Naive thymus-derived CD4-positive, alpha-beta T cell (primary cell): ENCODE data around the gene MEOX2. TPM values are rescaled to one million over a fixed set of nuclear protein-coding genes. Genes with fewer than 3 reads are reported as not detected.

Experiments
- ATAC-seq: fragments of 150-1000 bp; cut with Tn5 transposase; 2 replicates; pipeline ENCODE4 v1.10.0; 2021; ENCODE audit warnings: mild to moderate bottlenecking, moderate library complexity
- CTCF ChIA-PET: fragments of 350-600 bp; sonication (Branson Sonifier 250); formaldehyde crosslinking; loops from one replicate; lab custom pipeline; 2021; ENCODE audit warnings: antibody characterized with exemption; lab: Charles Lee
- POLR2A ChIA-PET: fragments of 350-600 bp; sonication (Branson Sonifier 250); formaldehyde crosslinking; loops from one replicate; lab custom pipeline; 2021; ENCODE audit warnings: antibody characterized with exemption, inconsistent platforms; lab: Charles Lee
- DNase-seq, 9 donors: peaks; one replicate each; pipeline versions ENCODE4 v3.0.0 to v3.0.0-alpha.2; 2020 to 2022; ENCODE audit warnings: mixed read lengths in 1 of 9
- H3K27ac ChIP-seq: one replicate; pipeline ENCODE4 v1.7.0; 2013; ENCODE audit warnings: mild to moderate bottlenecking, low read depth, low read length, moderate library complexity
- H3K27me3 ChIP-seq, 2 donors: one replicate each; pipeline ENCODE4 v1.7.0; 2013; ENCODE audit warnings: low read length in 2 of 2, mild to moderate bottlenecking in 2 of 2, moderate library complexity in 2 of 2; ENCODE audit not compliant: control insufficient read depth in 2 of 2, insufficient read depth in 2 of 2
- H3K36me3 ChIP-seq, 3 experiments: 1 replicate in 2 of 3; 2 replicates in 1 of 3; pipeline ENCODE4 v1.7.0; 2013; ENCODE audit warnings: low read length in 3 of 3, mild to moderate bottlenecking in 3 of 3, moderate library complexity in 1 of 3; ENCODE audit not compliant: insufficient read depth in 3 of 3, control insufficient read depth in 2 of 3
- H3K4me1 ChIP-seq, 2 donors: one replicate each; pipeline ENCODE4 v1.7.0; 2013; ENCODE audit warnings: low read length in 2 of 2, mild to moderate bottlenecking in 2 of 2, moderate library complexity in 1 of 2; ENCODE audit not compliant: control insufficient read depth in 2 of 2, insufficient read depth in 2 of 2
- H3K4me3 ChIP-seq: 2 replicates; pipeline ENCODE4 v1.7.0; 2013; ENCODE audit warnings: mild to moderate bottlenecking, low read length
- H3K9me3 ChIP-seq, 3 experiments: 1 replicate in 2 of 3; 2 replicates in 1 of 3; pipeline ENCODE4 v1.7.0; 2013; ENCODE audit warnings: low read length in 3 of 3; ENCODE audit not compliant: control insufficient read depth in 2 of 3
- H3K27ac Mint-ChIP-seq, 9 donors: one replicate each; pipeline ENCODE4 v1.8.0; 2020 to 2022; ENCODE audit warnings: mixed read lengths in 9 of 9, mild to moderate bottlenecking in 8 of 9, moderate library complexity in 5 of 9, inconsistent platforms in 2 of 9
- H3K27me3 Mint-ChIP-seq, 5 donors: one replicate each; pipeline ENCODE4 v1.8.0; 2021 to 2022; ENCODE audit warnings: mixed read lengths in 5 of 5, mild to moderate bottlenecking in 1 of 5
- H3K36me3 Mint-ChIP-seq, 5 donors: one replicate each; pipeline ENCODE4 v1.8.0; 2020 to 2022; ENCODE audit warnings: mixed read lengths in 5 of 5, mild to moderate bottlenecking in 3 of 5, inconsistent platforms in 1 of 5
- H3K4me1 Mint-ChIP-seq, 7 donors: one replicate each; pipeline ENCODE4 v1.8.0; 2020 to 2022; ENCODE audit warnings: mixed read lengths in 7 of 7, mild to moderate bottlenecking in 3 of 7, inconsistent platforms in 1 of 7
- H3K4me3 Mint-ChIP-seq, 10 donors: one replicate each; pipeline ENCODE4 v1.8.0; 2020 to 2022; ENCODE audit warnings: mild to moderate bottlenecking in 10 of 10, mixed read lengths in 10 of 10, moderate library complexity in 6 of 10, inconsistent platforms in 2 of 10
- H3K9me3 Mint-ChIP-seq, 11 donors: one replicate each; pipeline ENCODE4 v1.8.0; 2020 to 2022; ENCODE audit warnings: mixed read lengths in 11 of 11, mild to moderate bottlenecking in 4 of 11, inconsistent platforms in 1 of 11, moderate library complexity in 1 of 11
- intact Hi-C, 2 donors: fragments of 100-400 bp; cut with micrococcal nuclease; formaldehyde crosslinking; loops; one replicate each; pipeline ENCODE4 v1.15.1; 2023
- polyA plus RNA-seq, 2 donors: library from polyadenylated mRNA; unstranded; fragments of 300-500 nt; fragmentation: Illumina TruSeq; gene quantifications; one replicate each; pipeline ENCODE4 v1.2.3, GENCODE V29; 2021
- total RNA-seq, 6 experiments: library from RNA in 5 of 6; stranded (reverse) in 5 of 6; gene quantifications; 1 replicate in 5 of 6; 2 replicates in 1 of 6; pipeline ENCODE4 v1.2.3 and lab custom pipeline; 2021 to 2026

Gene MEOX2
- total and polyA plus RNA-seq, 7 experiments from 2014 or later = not detected

- ChIA-PET POLR2A (no interaction called here), CTCF (no interaction called here)
- Histone ChIP-seq H3K4me1 (no peaks in the 10 kb centered on the region), H3K9me3 (no peaks in the 10 kb centered on the region), H3K27ac (no peak overlapping the region), H3K4me3 (no peak overlapping the region), H3K27me3 (no peaks in the 10 kb centered on the region), H3K36me3 (no peaks in the 10 kb centered on the region)
- intact Hi-C loops = no loop called here
- no peak for ATAC-seq
- Mint-ChIP-seq H3K9me3 (peaks cover 0 to 19% (median 5%) of the 10 kb centered on the region in 11 donors), H3K4me1 (no peaks in the 10 kb centered on the region), H3K27me3 (no peaks in the 10 kb centered on the region), H3K36me3 (no peaks in the 10 kb centered on the region), H3K27ac (no peak overlapping the region), H3K4me3 (no peak overlapping the region)
- DNase-seq = no peak
Observed at GRCh38 chr7:15571301-15571878, 115.1 kb downstream of the MEOX2 start.

GRCh38 chr7:15567652-15568051, 118.8 kb downstream of the MEOX2 start:
- intact Hi-C loops = no loop called here
- no peak for DNase-seq
- no peaks in the 10 kb centered on the region for H3K27me3 ChIP-seq
- Mint-ChIP-seq H3K27me3 (no peaks in the 10 kb centered on the region), H3K4me1 (no peaks in the 10 kb centered on the region), H3K27ac (no peak overlapping the region), H3K9me3 (peaks cover 0 to 14% (median 2%) of the 10 kb centered on the region in 11 donors), H3K4me3 (no peak overlapping the region), H3K36me3 (no peaks in the 10 kb centered on the region)
- no peak overlapping the region for H3K4me3 ChIP-seq
- ChIA-PET CTCF (no interaction called here), POLR2A (no interaction called here)
- ATAC-seq = no peak
- H3K4me1 ChIP-seq = no peaks in the 10 kb centered on the region
- no peak overlapping the region for H3K27ac ChIP-seq
- no peaks in the 10 kb centered on the region for H3K9me3 ChIP-seq
- H3K36me3 ChIP-seq = no peaks in the 10 kb centered on the region

DNA sequence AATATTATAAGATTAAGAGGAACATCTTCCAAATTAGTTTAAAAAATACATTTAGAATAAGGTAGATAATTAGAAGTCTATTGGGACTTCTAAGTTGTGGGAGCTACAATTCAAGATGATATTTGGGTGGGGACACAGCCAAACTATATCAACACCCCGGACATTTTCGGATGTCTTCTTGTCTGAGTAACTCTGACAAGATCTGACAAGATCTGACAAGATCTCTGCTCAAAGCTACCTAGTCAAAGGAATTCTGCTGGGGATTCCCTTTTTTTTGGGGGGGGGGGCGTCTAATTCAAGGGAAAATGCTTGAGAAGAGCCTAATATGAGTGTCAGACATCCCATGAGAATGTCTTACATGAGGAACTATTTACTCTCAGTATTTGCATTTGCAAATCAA, 119.4 kb downstream of the MEOX2 start:
- peaks cover 0 to 14% (median 2%) of the 10 kb centered on the region in 11 donors for H3K9me3 Mint-ChIP-seq

GRCh38 chr7:15566476-15566875, 120.0 kb downstream of the MEOX2 start:
- peaks cover 0 to 11% (median 1%) of the 10 kb centered on the region in 11 donors for H3K9me3 Mint-ChIP-seq
- H3K27ac Mint-ChIP-seq = no peak overlapping the region

More for the DNA sequence above, 119.4 kb downstream of the MEOX2 start:
- POLR2A ChIA-PET = no interaction called here
- no peaks in the 10 kb centered on the region for H3K9me3 ChIP-seq
- H3K4me1 ChIP-seq = no peaks in the 10 kb centered on the region
- Mint-ChIP-seq H3K27me3 (no peaks in the 10 kb centered on the region), H3K4me1 (no peaks in the 10 kb centered on the region), H3K4me3 (no peak overlapping the region), H3K27ac (no peak overlapping the region), H3K36me3 (no peaks in the 10 kb centered on the region)
- intact Hi-C loops = no loop called here
- H3K4me3 ChIP-seq = no peak overlapping the region
- ATAC-seq (no peak), DNase-seq (no peak)
- CTCF ChIA-PET = no interaction called here
- H3K36me3 ChIP-seq = no peaks in the 10 kb centered on the region
- no peak overlapping the region for H3K27ac ChIP-seq
- H3K27me3 ChIP-seq = no peaks in the 10 kb centered on the region

GRCh38 chr7:15561835-15562234, 124.6 kb downstream of the MEOX2 start, which contains the start of gene AGMO:
Gene AGMO (minus strand): TSS chr7:15562015.
- H3K27me3 Mint-ChIP-seq = no peaks in the 10 kb centered on the region
- ATAC-seq = no peak

More at GRCh38 chr7:15566476-15566875, 120.0 kb downstream of the MEOX2 start:
- CTCF ChIA-PET = no interaction called here
- no peak for DNase-seq
- Histone ChIP-seq H3K4me3 (no peak overlapping the region), H3K9me3 (no peaks in the 10 kb centered on the region), H3K27me3 (no peaks in the 10 kb centered on the region), H3K36me3 (no peaks in the 10 kb centered on the region), H3K27ac (no peak overlapping the region), H3K4me1 (no peaks in the 10 kb centered on the region)
- Mint-ChIP-seq H3K4me3 (no peak overlapping the region), H3K4me1 (no peaks in the 10 kb centered on the region), H3K27me3 (no peaks in the 10 kb centered on the region), H3K36me3 (no peaks in the 10 kb centered on the region)
- intact Hi-C loops = no loop called here
- no peak for ATAC-seq
- POLR2A ChIA-PET = no interaction called here

More at GRCh38 chr7:15561835-15562234, 124.6 kb downstream of the MEOX2 start, which contains the start of gene AGMO:
- Mint-ChIP-seq H3K4me1 (no peaks in the 10 kb centered on the region), H3K9me3 (peaks cover 0 to 8% (median 3%) of the 10 kb centered on the region in 11 donors), H3K36me3 (no peaks in the 10 kb centered on the region), H3K4me3 (no peak within 1 kb of the TSS), H3K27ac (no peak within 1 kb of the TSS)
- intact Hi-C loops = no loop called here
- Histone ChIP-seq H3K4me3 (no peak within 1 kb of the TSS), H3K27me3 (no peaks in the 10 kb centered on the region), H3K4me1 (no peaks in the 10 kb centered on the region), H3K9me3 (no peaks in the 10 kb centered on the region), H3K27ac (no peak within 1 kb of the TSS), H3K36me3 (no peaks in the 10 kb centered on the region)
- CTCF ChIA-PET = no interaction called here
- no peak for DNase-seq
- POLR2A ChIA-PET = no interaction called here

Other genes with a start within 250 kb of the MEOX2 start
- gene AGMO, start 124.7 kb downstream of the MEOX2 start, total RNA-seq = not detected
- gene AGMO, start 124.7 kb downstream of the MEOX2 start, polyA plus RNA-seq = not detected